Activated T-helper 1 cell treated with Interleukin-2 at 50 U/mL for 16 hours (primary cell): ENCODE results near the gene ZBED1.
"Not testable (repeated sequence)": the region's sequence is repeated elsewhere in the genome, so short reads cannot be mapped to it uniquely, and the experiment has no call there.

ENCODE experiments used
- DNase-seq: peaks from one replicate; pipeline ENCODE4 v3.0.0-alpha.2; 2020; ENCODE audit warnings: low read depth

Gene ZBED1

GRCh38 chrX:2519638-2520037 is 18.9 kb upstream of the ZBED1 start:
- DNase-seq, result not testable (repeated sequence)

GRCh38 chrX:2517055-2517454 is 16.3 kb upstream of the ZBED1 start:
- no peak for DNase-seq

DNA sequence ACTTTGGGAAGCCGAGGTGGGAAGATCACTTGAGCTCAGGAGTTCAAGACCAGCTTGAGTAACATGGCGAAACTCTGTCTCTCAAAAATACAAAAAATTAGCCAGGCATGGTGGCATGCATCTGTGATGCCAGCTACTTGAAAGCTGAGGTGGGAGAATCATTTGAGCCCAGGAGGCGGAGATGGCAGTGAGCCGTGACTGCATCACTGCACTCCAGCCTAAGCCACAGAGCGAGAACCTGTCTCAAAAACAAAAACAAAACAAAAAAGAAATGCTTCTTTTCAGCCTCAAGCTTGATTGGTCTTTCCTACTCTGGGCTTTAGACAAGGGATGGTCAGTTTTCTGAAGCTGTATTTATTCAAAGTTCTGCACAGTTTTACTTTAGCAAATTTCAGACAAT is 15.8 kb upstream of the ZBED1 start:
- DNase-seq, result no peak

DNA sequence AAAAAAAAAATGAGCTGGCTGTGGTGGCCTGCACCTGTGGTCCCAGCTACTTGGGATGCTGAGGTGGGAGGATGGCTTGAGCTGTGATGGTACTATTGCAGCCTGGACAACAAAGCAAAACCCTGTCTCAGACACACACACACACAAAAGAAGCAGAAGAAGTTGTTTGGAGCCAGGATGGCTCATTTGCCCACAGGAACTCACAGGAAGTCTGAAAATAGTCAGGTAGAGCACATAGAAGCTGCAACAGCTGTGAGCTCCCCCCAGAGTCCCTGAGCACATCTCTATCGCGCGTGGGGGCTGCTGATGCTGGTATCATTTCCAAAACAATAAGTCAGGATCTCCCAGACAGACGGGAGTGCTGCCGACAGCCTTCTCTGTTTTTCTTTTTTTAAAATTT is 13.4 kb upstream of the ZBED1 start:
- no peak for DNase-seq

- no peak for DNase-seq
Observed at GRCh38 chrX:2513121-2513664, 12.4 kb upstream of the ZBED1 start.

DNA sequence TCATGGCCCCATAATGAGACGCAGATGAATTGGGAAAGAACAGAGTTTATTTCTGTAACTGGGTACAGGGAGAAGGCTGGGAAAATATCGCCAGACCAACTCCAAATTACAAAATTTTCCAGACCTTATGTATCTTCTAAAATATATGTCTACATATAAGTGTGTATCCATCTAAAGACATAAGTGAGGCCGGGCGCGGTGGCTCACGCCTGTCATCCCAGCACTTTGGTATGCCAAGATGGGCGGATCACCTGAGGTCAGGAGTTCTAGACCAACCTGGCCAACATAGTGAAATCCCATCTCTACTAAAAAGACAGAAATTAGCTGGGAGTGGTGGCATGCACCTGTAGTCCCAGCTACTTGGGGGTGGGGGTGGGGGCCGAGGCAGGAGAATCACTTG is 11.7 kb upstream of the ZBED1 start:
- DNase-seq, result no peak

DNA sequence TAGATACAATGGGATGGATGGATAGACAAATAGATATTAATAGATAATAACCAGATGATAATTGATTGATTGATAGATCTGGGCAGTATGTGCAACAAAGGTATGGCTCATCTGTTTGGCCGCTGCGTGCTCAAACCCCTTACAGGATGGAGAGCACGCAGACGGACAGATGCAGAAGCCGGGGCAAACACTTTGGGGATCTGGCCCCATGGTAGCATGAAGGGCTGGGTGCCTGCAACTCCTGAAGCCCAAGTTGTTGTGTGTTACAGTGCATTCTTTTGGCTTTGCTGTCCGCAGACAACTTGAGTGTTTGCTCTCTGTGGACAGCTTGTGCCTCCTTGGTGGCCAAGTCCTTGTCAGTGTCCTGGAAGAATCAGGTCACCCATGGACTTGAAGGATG is 10.6 kb upstream of the ZBED1 start:
- no peak for DNase-seq

DNA sequence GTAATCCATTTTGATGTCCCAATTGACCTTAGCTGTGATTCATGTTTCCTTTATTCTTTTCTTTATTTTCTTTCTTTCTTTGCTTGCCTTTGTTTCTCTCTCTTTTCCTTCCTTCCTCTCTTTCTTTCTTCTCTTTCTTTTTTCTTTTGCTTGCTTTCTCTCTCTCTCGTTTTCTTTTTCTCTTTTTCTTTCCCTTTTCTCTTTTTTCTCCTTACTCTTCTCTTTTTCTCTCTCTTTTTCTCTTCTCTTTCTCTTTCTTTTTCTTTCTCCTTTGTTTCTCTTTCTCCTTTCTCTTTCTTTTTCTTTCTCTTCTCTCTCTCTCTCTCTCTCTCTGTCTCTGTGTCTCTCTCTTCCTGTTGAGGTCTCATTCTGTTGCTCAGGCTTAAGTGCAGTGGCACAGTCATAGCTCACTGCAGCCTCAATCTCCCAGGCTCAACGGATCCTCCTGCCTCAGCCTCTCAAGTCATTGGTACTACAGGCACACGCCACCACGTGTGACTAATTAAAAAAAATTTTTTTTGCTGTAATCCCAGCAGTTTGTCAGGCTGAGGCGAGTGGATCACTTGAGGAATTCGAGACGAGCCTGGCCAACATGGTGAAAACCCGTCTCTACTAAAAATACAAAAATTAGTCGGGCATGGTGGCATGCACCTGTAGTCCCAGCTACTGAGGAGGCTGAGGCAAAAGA is 8.0 kb upstream of the ZBED1 start:
- no peak for DNase-seq

DNA sequence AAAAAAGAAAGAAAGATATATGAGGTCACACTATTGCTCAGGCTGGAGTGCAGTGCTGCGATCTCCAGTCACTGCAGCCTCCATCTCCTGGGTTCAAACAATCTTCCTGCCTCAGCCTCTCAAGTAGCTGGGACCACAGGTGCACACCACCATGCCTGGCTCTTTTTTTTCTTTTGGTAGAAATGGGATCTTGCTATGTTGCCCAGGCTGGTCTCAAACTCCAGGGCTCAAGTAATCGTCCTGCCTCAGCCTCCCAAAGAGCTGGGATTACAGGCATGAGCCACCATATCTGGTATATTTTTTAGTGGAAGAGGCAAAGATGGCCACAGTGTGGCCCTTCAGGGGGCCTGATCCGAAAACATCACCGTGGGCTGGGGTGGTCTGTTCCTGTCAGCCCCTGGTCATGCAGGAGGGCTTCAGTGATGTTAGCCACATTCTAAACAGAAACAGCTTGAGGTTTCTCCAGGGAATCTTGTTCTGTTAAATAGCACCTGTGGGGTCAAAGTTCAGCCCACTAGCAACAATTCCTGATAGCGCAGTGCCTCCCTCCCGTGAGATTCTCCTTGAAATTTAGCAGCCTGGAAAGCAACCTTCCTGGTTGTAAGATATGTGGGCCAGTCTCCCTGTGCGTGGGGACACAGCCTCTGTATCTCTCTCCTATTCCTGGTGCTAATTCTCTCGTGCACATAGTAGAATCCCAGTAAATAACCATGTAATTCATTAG is 7.3 kb upstream of the ZBED1 start:
- DNase-seq, result no peak

GRCh38 chrX:2507196-2507595 is 6.4 kb upstream of the ZBED1 start:
- no peak for DNase-seq

DNA sequence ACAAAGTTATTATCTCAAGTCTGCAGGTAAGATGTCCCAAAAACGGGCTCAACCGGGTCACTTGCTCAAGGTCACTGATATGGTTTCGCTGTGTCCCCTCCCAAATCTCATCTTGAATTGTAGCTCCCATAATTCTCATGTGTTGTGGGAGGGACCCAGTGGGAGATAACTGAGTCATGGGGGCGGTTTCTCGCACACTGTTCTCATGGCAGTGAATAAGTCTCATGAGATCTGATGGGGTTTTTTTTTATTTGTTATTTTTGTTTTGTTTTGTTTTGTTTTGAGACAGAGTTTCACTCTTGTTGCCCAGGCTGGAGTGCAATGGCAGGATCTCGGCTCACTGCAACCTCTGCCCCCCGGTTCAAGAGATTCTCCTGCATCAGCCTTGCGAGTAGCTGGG is 4.6 kb upstream of the ZBED1 start:
- DNase-seq, result not testable (repeated sequence)

GRCh38 chrX:2504706-2505332 is 4.0 kb upstream of the ZBED1 start:
- DNase-seq, result no peak

GRCh38 chrX:2503591-2504500 is 3.1 kb upstream of the ZBED1 start:
- no peak for DNase-seq

GRCh38 chrX:2502668-2503519 is 2.1 kb upstream of the ZBED1 start:
- no peak for DNase-seq

DNA sequence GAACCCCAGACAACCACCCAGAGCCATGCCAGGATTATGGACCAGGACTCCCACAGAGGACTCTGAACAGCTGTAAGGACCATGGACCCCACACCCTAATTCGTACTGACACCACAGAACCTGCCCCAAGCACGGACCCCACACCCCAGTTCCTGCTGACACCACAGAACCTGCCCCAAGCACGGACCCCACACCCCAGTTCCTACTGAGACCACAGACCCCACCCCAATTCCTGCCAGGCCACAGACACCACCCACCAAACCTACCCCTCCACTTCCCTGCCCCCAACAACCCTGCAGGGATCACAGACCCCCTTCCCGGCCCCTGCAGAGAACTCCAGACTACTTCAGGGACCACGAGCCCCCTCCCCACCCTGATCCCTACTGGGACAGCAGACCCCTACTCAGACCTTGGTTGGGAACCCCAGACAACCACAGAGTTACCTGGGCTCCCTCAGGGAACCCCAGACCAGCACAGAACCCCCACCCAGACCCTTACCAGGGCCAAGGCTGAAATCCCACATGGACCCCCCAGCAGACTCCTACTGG is 1.4 kb upstream of the ZBED1 start:
- no peak for DNase-seq

- no peak for DNase-seq
Observed at GRCh38 chrX:2501559-2502102, 855 bp upstream of the ZBED1 start.

DNA sequence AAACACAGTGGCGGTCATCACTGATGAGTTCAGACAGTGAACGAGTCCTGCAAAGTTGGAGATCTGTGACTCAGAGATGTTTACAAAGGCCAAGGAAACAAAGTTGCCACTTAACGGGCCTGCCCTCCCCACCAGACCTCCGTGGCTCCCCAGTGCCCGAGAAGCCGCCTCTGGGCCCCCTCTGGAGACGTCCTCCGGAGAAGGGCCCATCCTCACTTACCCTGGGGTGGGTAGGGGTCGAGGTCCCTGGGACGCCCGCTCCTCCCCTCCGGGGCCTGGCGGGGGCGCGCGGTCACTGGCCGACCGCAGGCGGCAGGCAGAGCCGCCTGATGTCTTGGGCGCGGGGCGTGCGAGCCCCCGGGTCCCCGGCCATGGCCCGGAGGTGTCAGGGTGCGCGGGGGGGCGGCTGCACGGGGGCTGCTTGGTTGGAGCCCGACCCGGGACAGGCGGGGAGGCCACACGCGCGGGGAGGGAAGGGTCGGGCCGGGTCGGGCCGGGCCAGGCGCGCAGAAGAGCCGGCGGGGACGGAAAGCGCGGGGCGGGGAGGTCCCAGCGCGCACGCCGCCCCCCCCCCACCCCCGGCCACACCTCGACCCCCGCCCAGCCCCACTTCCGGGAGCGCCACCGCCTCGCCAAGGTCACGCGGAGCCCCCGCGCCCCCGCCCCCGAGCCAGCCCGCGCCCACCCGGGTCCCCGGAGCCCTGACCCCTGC is 529 bp downstream of the ZBED1 start:
- DNase-seq, result no peak

GRCh38 chrX:2499507-2499906 is 1.3 kb downstream of the ZBED1 start:
- DNase-seq, result no peak

DNA sequence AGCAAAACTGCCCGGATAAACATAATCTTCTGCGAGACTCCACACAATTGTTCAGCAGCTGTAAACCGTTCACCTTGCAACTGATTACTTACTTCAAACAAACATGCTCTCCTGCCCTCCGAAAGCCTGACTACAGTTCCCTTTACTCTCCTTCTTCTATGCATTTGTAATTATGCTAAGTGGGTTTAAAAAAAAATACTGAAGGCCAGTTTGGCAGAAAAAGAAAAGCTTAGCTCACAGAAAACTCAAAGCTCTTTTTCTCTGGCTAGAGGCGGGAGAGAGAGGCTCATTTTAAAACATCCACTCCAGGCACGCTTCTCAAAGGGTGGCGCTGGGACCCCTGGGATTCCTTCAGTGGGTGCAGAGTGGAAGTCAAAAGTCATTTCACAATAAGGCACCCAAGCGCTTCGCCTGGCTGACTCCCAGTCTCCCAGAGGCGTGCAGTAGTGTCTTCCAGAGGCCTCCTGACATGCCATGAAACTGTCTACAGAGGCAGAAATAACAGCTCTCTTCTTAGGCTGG is 1.9 kb downstream of the ZBED1 start:
- no peak for DNase-seq
